ENCODE data around the gene TFEC. TPM values are rescaled to one million over a fixed set of nuclear protein-coding genes. Genes with fewer than 3 reads are reported as not detected.

TFEC gene
- total RNA-seq, 1 donor, result 0.36 TPM

DNA sequence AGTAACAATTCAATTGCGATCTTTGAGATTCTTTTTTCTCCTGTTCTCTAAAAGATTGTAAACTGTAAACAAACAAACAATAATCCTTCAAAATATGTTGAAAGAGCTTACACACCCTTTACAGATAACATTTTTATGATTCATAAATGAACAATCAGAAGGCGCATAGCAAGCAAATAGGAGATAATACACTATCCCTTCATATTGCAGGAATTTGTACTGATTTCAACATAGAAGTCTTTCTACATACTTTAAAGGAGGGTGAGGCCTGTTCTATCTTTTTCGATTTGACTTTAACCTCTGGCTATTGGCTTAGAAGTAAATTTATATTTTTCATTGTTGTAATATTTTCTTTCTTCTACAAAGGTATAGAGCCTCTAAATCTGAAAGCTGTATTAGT is 57.2 kb downstream of the TFEC start:
- no peak for DNase-seq (ENCODE audit: insufficient read length, low spot score, missing footprints)
- Histone ChIP-seq H2AFZ (ENCODE audit: low read length) (no peak overlapping the region), H3K4me1 (ENCODE audit: insufficient read depth, low read length) (no peaks in the 10 kb centered on the region), H3K9me3 (ENCODE audit: low read depth, low read length) (no peaks in the 10 kb centered on the region), H4K20me1 (ENCODE audit: insufficient read depth, low read length) (no peaks in the 10 kb centered on the region), H3K4me2 (ENCODE audit: insufficient read depth, low read length) (no peak overlapping the region), H3K4me3 (ENCODE audit: insufficient read depth, low read length) (no peak overlapping the region), H3K36me3 (ENCODE audit: insufficient read depth, low read length) (no peaks in the 10 kb centered on the region), H3K79me2 (ENCODE audit: insufficient read depth, low read length) (no peaks in the 10 kb centered on the region), H3K27me3 (ENCODE audit: insufficient read depth, low read length) (no peaks in the 10 kb centered on the region), H3K27ac (ENCODE audit: low read depth, low read length) (no peak overlapping the region)
- TF ChIP-seq, protein P1, sequence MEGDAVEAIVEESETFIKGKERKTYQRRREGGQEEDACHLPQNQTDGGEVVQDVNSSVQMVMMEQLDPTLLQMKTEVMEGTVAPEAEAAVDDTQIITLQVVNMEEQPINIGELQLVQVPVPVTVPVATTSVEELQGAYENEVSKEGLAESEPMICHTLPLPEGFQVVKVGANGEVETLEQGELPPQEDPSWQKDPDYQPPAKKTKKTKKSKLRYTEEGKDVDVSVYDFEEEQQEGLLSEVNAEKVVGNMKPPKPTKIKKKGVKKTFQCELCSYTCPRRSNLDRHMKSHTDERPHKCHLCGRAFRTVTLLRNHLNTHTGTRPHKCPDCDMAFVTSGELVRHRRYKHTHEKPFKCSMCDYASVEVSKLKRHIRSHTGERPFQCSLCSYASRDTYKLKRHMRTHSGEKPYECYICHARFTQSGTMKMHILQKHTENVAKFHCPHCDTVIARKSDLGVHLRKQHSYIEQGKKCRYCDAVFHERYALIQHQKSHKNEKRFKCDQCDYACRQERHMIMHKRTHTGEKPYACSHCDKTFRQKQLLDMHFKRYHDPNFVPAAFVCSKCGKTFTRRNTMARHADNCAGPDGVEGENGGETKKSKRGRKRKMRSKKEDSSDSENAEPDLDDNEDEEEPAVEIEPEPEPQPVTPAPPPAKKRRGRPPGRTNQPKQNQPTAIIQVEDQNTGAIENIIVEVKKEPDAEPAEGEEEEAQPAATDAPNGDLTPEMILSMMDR (IDR thresholded peaks at IDR 0.05; ENCODE audit: extremely low read depth, low read depth, low read length), result no peak

DNA sequence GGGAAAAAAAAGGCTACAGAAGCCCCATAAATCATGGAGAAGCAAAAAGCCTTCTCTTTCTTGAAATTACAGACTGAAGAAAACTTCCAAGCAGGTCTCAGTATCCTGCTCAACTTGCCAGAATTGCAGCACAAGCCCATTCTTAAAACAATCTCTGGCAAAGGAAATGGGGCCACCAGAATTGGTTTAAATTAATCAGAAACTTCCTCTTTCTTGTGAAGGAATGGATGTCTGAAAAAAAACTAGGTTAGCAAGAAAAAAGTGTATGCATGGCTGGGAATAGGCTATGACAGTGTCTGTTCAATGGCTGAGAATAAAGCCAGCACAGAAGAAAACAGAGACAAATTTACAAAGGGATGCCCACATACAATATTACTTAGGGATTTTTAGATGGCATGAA is 59.1 kb downstream of the TFEC start:
- TF ChIP-seq, protein P1 (IDR thresholded peaks at IDR 0.05; ENCODE audit: extremely low read depth, low read depth, low read length), result no peak
- Histone ChIP-seq H3K4me1 (ENCODE audit: insufficient read depth, low read length) (no peaks in the 10 kb centered on the region), H2AFZ (ENCODE audit: low read length) (no peak overlapping the region), H3K4me3 (ENCODE audit: insufficient read depth, low read length) (no peak overlapping the region), H3K9me3 (ENCODE audit: low read depth, low read length) (no peaks in the 10 kb centered on the region), H3K27ac (ENCODE audit: low read depth, low read length) (no peak overlapping the region), H3K4me2 (ENCODE audit: insufficient read depth, low read length) (no peak overlapping the region), H4K20me1 (ENCODE audit: insufficient read depth, low read length) (no peaks in the 10 kb centered on the region), H3K27me3 (ENCODE audit: insufficient read depth, low read length) (no peaks in the 10 kb centered on the region), H3K79me2 (ENCODE audit: insufficient read depth, low read length) (no peaks in the 10 kb centered on the region), H3K36me3 (ENCODE audit: insufficient read depth, low read length) (no peaks in the 10 kb centered on the region)
- no peak for DNase-seq (ENCODE audit: insufficient read length, low spot score, missing footprints)

DNA sequence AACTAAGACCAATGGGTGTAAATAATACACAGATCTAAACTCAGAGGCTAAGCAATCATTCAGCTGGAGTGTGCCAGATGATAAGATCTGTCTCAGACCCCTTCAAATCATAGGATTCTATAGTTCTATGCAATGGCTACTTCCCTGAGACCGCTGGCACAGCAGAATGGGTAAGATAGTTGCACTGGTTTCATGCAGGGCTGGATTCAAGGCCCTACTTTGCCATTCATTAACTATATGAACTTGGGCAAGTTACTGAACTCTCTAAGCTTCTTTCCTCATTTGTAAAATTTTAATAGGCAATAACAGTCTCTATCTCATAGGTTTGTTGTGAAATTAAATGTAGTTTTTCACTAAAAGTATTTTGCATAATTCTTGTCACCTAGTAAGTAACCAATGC is 62.0 kb downstream of the TFEC start:
- Histone ChIP-seq H4K20me1 (ENCODE audit: insufficient read depth, low read length) (no peaks in the 10 kb centered on the region), H3K4me2 (ENCODE audit: insufficient read depth, low read length) (no peak overlapping the region), H3K36me3 (ENCODE audit: insufficient read depth, low read length) (no peaks in the 10 kb centered on the region), H3K4me1 (ENCODE audit: insufficient read depth, low read length) (no peaks in the 10 kb centered on the region), H3K27ac (ENCODE audit: low read depth, low read length) (no peak overlapping the region), H2AFZ (ENCODE audit: low read length) (no peak overlapping the region), H3K4me3 (ENCODE audit: insufficient read depth, low read length) (no peak overlapping the region), H3K27me3 (ENCODE audit: insufficient read depth, low read length) (no peaks in the 10 kb centered on the region), H3K79me2 (ENCODE audit: insufficient read depth, low read length) (no peaks in the 10 kb centered on the region), H3K9me3 (ENCODE audit: low read depth, low read length) (no peaks in the 10 kb centered on the region)
- DNase-seq (ENCODE audit: insufficient read length, low spot score, missing footprints), result no peak
- TF ChIP-seq, protein P1 (IDR thresholded peaks at IDR 0.05; ENCODE audit: extremely low read depth, low read depth, low read length), result no peak

DNA sequence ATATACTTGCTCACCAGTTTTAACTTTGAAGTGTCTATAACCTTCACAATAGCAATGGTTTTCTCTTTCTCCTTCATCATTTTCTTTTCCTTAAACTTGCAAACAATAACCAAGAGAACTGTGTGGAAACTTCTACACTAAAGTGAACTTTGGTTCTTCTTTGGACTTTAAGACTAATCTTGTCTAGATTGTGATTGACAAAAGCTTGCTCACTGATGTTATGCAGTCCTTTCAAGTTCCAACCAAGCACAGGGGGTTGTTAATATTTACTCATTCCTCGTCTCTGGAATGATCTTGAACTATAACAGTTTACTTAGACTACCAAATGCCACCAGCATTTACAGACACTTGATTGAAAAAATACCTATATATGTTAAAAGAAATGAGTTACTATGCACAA is 62.4 kb downstream of the TFEC start:
- Histone ChIP-seq H3K4me2 (ENCODE audit: insufficient read depth, low read length) (no peak overlapping the region), H4K20me1 (ENCODE audit: insufficient read depth, low read length) (no peaks in the 10 kb centered on the region), H3K79me2 (ENCODE audit: insufficient read depth, low read length) (no peaks in the 10 kb centered on the region), H3K4me3 (ENCODE audit: insufficient read depth, low read length) (no peak overlapping the region), H2AFZ (ENCODE audit: low read length) (no peak overlapping the region), H3K27me3 (ENCODE audit: insufficient read depth, low read length) (no peaks in the 10 kb centered on the region), H3K36me3 (ENCODE audit: insufficient read depth, low read length) (no peaks in the 10 kb centered on the region), H3K27ac (ENCODE audit: low read depth, low read length) (no peak overlapping the region), H3K9me3 (ENCODE audit: low read depth, low read length) (no peaks in the 10 kb centered on the region), H3K4me1 (ENCODE audit: insufficient read depth, low read length) (no peaks in the 10 kb centered on the region)
- DNase-seq (ENCODE audit: insufficient read length, low spot score, missing footprints), result no peak
- TF ChIP-seq, protein P1 (IDR thresholded peaks at IDR 0.05; ENCODE audit: extremely low read depth, low read depth, low read length), result no peak

Data from osteoblast (primary cell).